Measurements from ENCODE around the gene FMO5.

Gene FMO5

DNA sequence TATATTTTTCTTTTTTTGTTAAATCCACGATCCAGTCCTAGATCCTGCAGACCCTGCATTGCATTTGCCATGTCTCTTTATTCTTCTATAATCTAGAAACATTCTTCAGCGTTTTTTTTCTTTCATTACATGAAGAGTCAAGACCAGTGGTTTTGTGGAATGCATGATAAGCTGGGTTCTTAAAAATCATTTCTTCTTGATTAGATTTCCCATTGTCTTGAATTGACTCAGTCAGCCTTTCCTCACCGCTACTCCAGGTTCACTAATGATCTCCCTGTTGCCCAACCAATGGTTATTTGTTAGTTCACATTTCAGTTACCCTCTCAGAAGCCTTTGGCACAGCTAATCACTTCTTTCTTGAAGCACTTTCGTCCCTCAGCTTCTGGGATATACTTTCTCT is 42.6 kb upstream of the FMO5 start:
- no peak overlapping the region for H3K27ac ChIP-seq (ENCODE audit: low read depth, low read length)

DNA sequence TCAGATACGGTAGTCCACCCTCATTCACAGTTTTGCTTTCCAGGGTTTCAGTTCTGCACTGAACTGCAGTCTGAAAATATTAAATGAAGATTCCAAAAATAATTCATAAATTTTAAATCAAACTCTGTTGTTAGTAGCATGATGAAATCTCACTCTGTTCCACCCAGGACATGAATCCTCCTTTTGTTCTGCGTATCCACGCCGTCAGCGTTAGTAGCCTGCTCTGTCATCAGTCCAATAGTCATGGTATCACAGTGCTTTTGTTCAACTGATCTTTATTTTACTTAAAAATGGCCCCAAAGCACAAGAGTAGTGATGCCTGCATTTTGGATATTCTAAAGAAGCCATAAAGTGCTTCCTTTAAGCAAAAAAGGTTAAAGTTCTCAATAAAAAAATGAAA is 41.2 kb upstream of the FMO5 start:
- Histone ChIP-seq H3K9me3 (ENCODE audit: insufficient read depth, low read depth, low read length) (no peaks in the 10 kb centered on the region), H3K23ac (ENCODE audit: low read length) (no peak overlapping the region), H2BK12ac (ENCODE audit: low read length) (no peak overlapping the region), H2BK120ac (ENCODE audit: insufficient read depth, low read length, poor library complexity) (no peak overlapping the region), H3K79me2 (ENCODE audit: control insufficient read depth, insufficient read depth, low read length, poor library complexity) (no peaks in the 10 kb centered on the region), H2AK5ac (ENCODE audit: low read length) (no peak overlapping the region), H3K4me2 (ENCODE audit: low read length) (no peak overlapping the region), H3K4me3 (ENCODE audit: low read depth, low read length) (no peak overlapping the region), H4K12ac (ENCODE audit: low read depth, low read length) (no peak overlapping the region), H2AFZ (ENCODE audit: insufficient read depth, low read length, poor library complexity) (no peak overlapping the region), H4K91ac (ENCODE audit: low read depth, low read length) (no peak overlapping the region), H4K8ac (ENCODE audit: low read depth, low read length) (no peak overlapping the region), H3K14ac (ENCODE audit: low read length) (no peak overlapping the region), H3K36me3 (ENCODE audit: control insufficient read depth in 1 of 2, insufficient read depth in 2 of 2, low read length in 2 of 2) (peaks cover 0 to 7% of the 10 kb centered on the region in 2 experiments), H3K18ac (ENCODE audit: low read length) (no peak overlapping the region), H3K79me1 (ENCODE audit: low read length) (no peaks in the 10 kb centered on the region), H3K4ac (ENCODE audit: low read depth, low read length) (no peak overlapping the region), H3K27ac (ENCODE audit: low read depth, low read length) (no peak overlapping the region), H3K9ac (ENCODE audit: low read length) (no peak overlapping the region), H2BK5ac (ENCODE audit: low read depth, low read length, poor library complexity) (no peak overlapping the region), H3K27me3 (ENCODE audit: insufficient read depth, low read length) (no peaks in the 10 kb centered on the region), H3K4me1 (ENCODE audit: control insufficient read depth in 1 of 2, insufficient read depth in 2 of 2, low read length in 2 of 2) (no peaks in the 10 kb centered on the region)
- no CpG with 5 or more reads among the region's 5 CpGs for WGBS (ENCODE audit: extremely low coverage, insufficient coverage, insufficient read length)
- DNase-seq, result no peak

More for the DNA sequence above, 42.6 kb upstream of the FMO5 start:
- H3K9ac ChIP-seq (ENCODE audit: low read length), result no peak overlapping the region
- no peaks in the 10 kb centered on the region for H3K4me1 ChIP-seq (ENCODE audit: control insufficient read depth in 1 of 2, insufficient read depth in 2 of 2, low read length in 2 of 2)
- H2AFZ ChIP-seq (ENCODE audit: insufficient read depth, low read length, poor library complexity), result no peak overlapping the region
- H2BK120ac ChIP-seq (ENCODE audit: insufficient read depth, low read length, poor library complexity), result no peak overlapping the region
- H2AK5ac ChIP-seq (ENCODE audit: low read length), result no peak overlapping the region
- H3K18ac ChIP-seq (ENCODE audit: low read length), result no peak overlapping the region
- no CpG with 5 or more reads among the region's 4 CpGs for whole genome bisulfite sequencing (ENCODE audit: extremely low coverage, insufficient coverage, insufficient read length)
- H2BK5ac ChIP-seq (ENCODE audit: low read depth, low read length, poor library complexity), result no peak overlapping the region
- no peaks in the 10 kb centered on the region for H3K79me2 ChIP-seq (ENCODE audit: control insufficient read depth, insufficient read depth, low read length, poor library complexity)
- H3K23ac ChIP-seq (ENCODE audit: low read length), result no peak overlapping the region
- no peak overlapping the region for H4K8ac ChIP-seq (ENCODE audit: low read depth, low read length)
- no peak overlapping the region for H2BK12ac ChIP-seq (ENCODE audit: low read length)
- no peak for DNase-seq
- H3K4me3 ChIP-seq (ENCODE audit: low read depth, low read length), result no peak overlapping the region
- no peaks in the 10 kb centered on the region for H3K9me3 ChIP-seq (ENCODE audit: insufficient read depth, low read depth, low read length)
- no peaks in the 10 kb centered on the region for H3K79me1 ChIP-seq (ENCODE audit: low read length)
- H3K27me3 ChIP-seq (ENCODE audit: insufficient read depth, low read length), result no peaks in the 10 kb centered on the region
- no peak overlapping the region for H4K12ac ChIP-seq (ENCODE audit: low read depth, low read length)
- H3K36me3 ChIP-seq (ENCODE audit: control insufficient read depth in 1 of 2, insufficient read depth in 2 of 2, low read length in 2 of 2), result peaks cover 0 to 9% of the 10 kb centered on the region in 2 experiments
- H3K14ac ChIP-seq (ENCODE audit: low read length), result no peak overlapping the region
- H3K4ac ChIP-seq (ENCODE audit: low read depth, low read length), result no peak overlapping the region
- no peak overlapping the region for H3K4me2 ChIP-seq (ENCODE audit: low read length)
- H4K91ac ChIP-seq (ENCODE audit: low read depth, low read length), result no peak overlapping the region

GRCh38 chr1:147264158-147264768 is 39.1 kb upstream of the FMO5 start:
- no peak overlapping the region for H3K4me2 ChIP-seq (ENCODE audit: low read length)
- H3K79me2 ChIP-seq (ENCODE audit: control insufficient read depth, insufficient read depth, low read length, poor library complexity), result no peaks in the 10 kb centered on the region
- H3K27ac ChIP-seq (ENCODE audit: low read depth, low read length), result no peak overlapping the region
- H4K12ac ChIP-seq (ENCODE audit: low read depth, low read length), result no peak overlapping the region
- no peaks in the 10 kb centered on the region for H3K4me1 ChIP-seq (ENCODE audit: control insufficient read depth in 1 of 2, insufficient read depth in 2 of 2, low read length in 2 of 2)
- no peaks in the 10 kb centered on the region for H3K9me3 ChIP-seq (ENCODE audit: insufficient read depth, low read depth, low read length)
- H3K4ac ChIP-seq (ENCODE audit: low read depth, low read length), result no peak overlapping the region
- H2BK5ac ChIP-seq (ENCODE audit: low read depth, low read length, poor library complexity), result no peak overlapping the region
- H4K8ac ChIP-seq (ENCODE audit: low read depth, low read length), result no peak overlapping the region
- WGBS (ENCODE audit: extremely low coverage, insufficient coverage, insufficient read length), result no CpG with 5 or more reads among the region's 3 CpGs
- no peaks in the 10 kb centered on the region for H3K79me1 ChIP-seq (ENCODE audit: low read length)
- no peak overlapping the region for H4K91ac ChIP-seq (ENCODE audit: low read depth, low read length)
- H3K18ac ChIP-seq (ENCODE audit: low read length), result no peak overlapping the region
- no peak overlapping the region for H3K14ac ChIP-seq (ENCODE audit: low read length)
- no peaks in the 10 kb centered on the region for H3K27me3 ChIP-seq (ENCODE audit: insufficient read depth, low read length)
- H3K23ac ChIP-seq (ENCODE audit: low read length), result no peak overlapping the region
- H2AK5ac ChIP-seq (ENCODE audit: low read length), result no peak overlapping the region
- H3K4me3 ChIP-seq (ENCODE audit: low read depth, low read length), result no peak overlapping the region
- H2BK12ac ChIP-seq (ENCODE audit: low read length), result no peak overlapping the region
- H2BK120ac ChIP-seq (ENCODE audit: insufficient read depth, low read length, poor library complexity), result no peak overlapping the region
- no peak overlapping the region for H3K9ac ChIP-seq (ENCODE audit: low read length)
- H3K36me3 ChIP-seq (ENCODE audit: control insufficient read depth in 1 of 2, insufficient read depth in 2 of 2, low read length in 2 of 2), result peaks cover 0 to 10% of the 10 kb centered on the region in 2 experiments
- no peak overlapping the region for H2AFZ ChIP-seq (ENCODE audit: insufficient read depth, low read length, poor library complexity)
- peak; percentile 12 to 65 for DNase-seq

DNA sequence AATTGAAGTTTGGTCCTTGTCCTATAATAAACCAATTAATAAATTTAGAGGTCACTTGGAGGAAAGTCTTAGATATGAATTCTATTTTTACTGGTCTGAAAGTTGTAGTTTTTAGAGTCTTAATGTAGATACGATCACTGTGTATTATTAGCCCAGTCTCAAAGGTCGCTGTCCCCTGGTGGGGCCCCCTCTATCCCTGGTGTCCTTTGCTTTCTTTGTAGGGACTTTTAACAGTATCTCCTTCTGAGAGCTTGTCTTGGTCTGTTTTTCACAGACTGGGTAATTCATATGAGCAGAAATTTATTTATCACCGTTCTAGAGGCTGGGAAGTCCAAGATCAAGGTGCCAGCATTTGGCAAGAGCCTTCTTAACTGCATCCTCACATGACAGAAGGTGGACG is 35.8 kb upstream of the FMO5 start:
- no peak overlapping the region for H2AFZ ChIP-seq (ENCODE audit: insufficient read depth, low read length, poor library complexity)
- no peak overlapping the region for H3K18ac ChIP-seq (ENCODE audit: low read length)
- H3K9me3 ChIP-seq (ENCODE audit: insufficient read depth, low read depth, low read length), result no peaks in the 10 kb centered on the region
- no peak overlapping the region for H3K9ac ChIP-seq (ENCODE audit: low read length)
- H2BK5ac ChIP-seq (ENCODE audit: low read depth, low read length, poor library complexity), result no peak overlapping the region
- no peak for DNase-seq
- H4K8ac ChIP-seq (ENCODE audit: low read depth, low read length), result no peak overlapping the region
- H3K4me2 ChIP-seq (ENCODE audit: low read length), result no peak overlapping the region
- no peak overlapping the region for H4K91ac ChIP-seq (ENCODE audit: low read depth, low read length)
- no peak overlapping the region for H4K12ac ChIP-seq (ENCODE audit: low read depth, low read length)
- no peak overlapping the region for H2BK120ac ChIP-seq (ENCODE audit: insufficient read depth, low read length, poor library complexity)
- H3K23ac ChIP-seq (ENCODE audit: low read length), result no peak overlapping the region
- no peak overlapping the region for H3K14ac ChIP-seq (ENCODE audit: low read length)
- H3K27me3 ChIP-seq (ENCODE audit: insufficient read depth, low read length), result no peaks in the 10 kb centered on the region
- WGBS (ENCODE audit: extremely low coverage, insufficient coverage, insufficient read length), result no CpG with 5 or more reads among the region's 4 CpGs
- no peak overlapping the region for H3K4me3 ChIP-seq (ENCODE audit: low read depth, low read length)
- H3K27ac ChIP-seq (ENCODE audit: low read depth, low read length), result no peak overlapping the region
- no peaks in the 10 kb centered on the region for H3K79me1 ChIP-seq (ENCODE audit: low read length)
- H3K36me3 ChIP-seq (ENCODE audit: control insufficient read depth in 1 of 2, insufficient read depth in 2 of 2, low read length in 2 of 2), result peaks cover 0 to 7% of the 10 kb centered on the region in 2 experiments
- no peaks in the 10 kb centered on the region for H3K4me1 ChIP-seq (ENCODE audit: control insufficient read depth in 1 of 2, insufficient read depth in 2 of 2, low read length in 2 of 2)
- H3K4ac ChIP-seq (ENCODE audit: low read depth, low read length), result no peak overlapping the region
- no peak overlapping the region for H2AK5ac ChIP-seq (ENCODE audit: low read length)
- H2BK12ac ChIP-seq (ENCODE audit: low read length), result no peak overlapping the region
- H3K79me2 ChIP-seq (ENCODE audit: control insufficient read depth, insufficient read depth, low read length, poor library complexity), result no peaks in the 10 kb centered on the region

All from trophoblast cell (in vitro differentiated cells and primary cell).